GM08714 (cell line): ENCODE measurements around the gene OR2K2.
"Not testable (repeated sequence)": the region's sequence is repeated elsewhere in the genome, so short reads cannot be mapped to it uniquely, and the experiment has no call there.

Experiments
- H3K4me3 ChIP-seq: fragments of 200-500 bp; sonication (Bioruptor generic); 2 replicates; pipeline ENCODE4 v1.5.1; 2014; ENCODE audit warnings: mild to moderate bottlenecking, low read length, inconsistent platforms
- ZNF274 ChIP-seq: IDR thresholded peaks from 2 replicates; pipeline ENCODE4 v1.6.1; 2012; ENCODE audit warnings: mild to moderate bottlenecking, low read depth, low read length

The OR2K2 gene

DNA sequence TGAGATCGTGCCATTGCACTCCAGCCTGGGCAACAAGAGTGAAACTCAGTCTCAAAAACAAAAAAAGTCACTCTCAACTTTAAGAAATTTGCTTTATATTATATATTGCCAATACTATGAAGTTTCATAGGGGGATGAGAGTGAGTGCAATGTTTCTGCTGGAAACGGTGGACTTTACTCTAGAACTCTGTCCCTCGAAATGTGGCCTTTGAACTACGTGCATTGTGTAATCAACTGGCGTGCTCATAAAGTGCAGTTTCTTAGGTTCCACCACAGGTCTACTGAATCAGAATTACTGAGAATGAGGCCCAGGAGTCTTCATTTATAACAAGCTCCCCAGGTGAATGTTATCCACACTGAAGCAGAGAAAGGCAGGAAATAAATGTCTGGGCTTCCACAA, 24.1 kb downstream of the OR2K2 start:
- TF ChIP-seq ZNF274 = no peak
- no peak overlapping the region for H3K4me3 ChIP-seq

DNA sequence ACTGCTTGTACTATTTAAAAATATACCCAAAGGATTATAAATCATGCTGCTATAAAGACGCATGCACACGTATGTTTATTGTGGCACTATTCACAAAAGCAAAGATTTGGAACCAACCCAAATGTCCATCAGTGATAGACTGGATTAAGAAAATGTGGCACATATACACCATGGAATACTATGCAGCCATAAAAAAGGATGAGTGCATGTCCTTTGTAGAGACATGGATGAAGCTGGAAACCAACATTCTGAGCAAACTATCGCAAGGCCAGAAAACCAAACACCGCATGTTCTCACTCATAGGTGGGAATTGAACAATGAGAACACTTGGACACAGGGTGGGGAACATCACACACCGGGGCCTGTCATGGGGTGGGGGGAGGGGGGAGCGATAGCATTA, 26.0 kb downstream of the OR2K2 start:
- H3K4me3 ChIP-seq = not testable (repeated sequence)

DNA sequence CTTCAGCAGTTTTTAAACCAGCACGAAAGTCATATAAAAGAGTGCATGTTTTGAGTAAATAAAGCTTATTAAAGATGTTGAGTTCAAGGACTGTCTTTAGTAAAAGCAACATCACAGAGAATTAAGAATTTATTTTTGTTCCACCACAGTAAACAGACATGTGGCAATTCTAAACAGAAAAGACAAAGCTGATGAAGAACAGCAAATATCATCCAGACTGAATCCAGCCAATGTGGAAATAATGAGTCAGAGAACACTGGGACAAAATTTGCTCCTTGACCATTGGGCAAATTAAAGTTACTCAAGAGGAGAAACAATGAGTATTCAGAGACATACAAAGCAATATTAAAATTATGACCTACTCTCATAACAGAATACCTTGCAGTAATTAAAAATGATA, 28.8 kb downstream of the OR2K2 start:
- TF ChIP-seq ZNF274 = no peak
- no peak overlapping the region for H3K4me3 ChIP-seq

DNA sequence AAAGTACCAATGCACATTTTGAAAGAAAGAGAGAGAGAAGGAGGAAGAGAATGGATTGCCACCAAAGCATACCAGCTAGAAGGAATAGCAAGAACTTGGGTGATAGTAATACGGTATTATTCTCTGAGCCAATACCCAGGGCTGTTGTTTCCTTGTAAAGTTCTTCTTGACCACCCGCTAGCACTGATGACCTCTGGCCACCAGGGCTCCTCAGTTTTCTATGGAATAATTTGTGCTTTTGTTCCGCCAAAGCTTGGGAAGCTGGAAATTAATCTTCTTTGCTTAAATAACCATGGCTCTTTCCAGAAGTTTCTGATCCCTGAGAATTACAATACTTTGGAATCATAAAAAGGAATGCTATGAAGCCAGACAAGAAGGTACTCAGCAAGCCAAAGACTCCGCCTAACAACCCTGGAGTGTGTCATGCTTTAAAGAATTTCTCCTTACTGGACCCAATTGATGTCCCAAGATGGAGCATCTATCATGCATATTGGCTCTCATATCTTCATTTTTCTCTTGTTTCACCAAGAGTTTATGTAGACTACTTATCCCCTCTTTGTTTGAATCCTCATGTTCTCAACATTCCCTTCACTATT, 29.8 kb downstream of the OR2K2 start:
- TF ChIP-seq ZNF274 = no peak
- no peak overlapping the region for H3K4me3 ChIP-seq

DNA sequence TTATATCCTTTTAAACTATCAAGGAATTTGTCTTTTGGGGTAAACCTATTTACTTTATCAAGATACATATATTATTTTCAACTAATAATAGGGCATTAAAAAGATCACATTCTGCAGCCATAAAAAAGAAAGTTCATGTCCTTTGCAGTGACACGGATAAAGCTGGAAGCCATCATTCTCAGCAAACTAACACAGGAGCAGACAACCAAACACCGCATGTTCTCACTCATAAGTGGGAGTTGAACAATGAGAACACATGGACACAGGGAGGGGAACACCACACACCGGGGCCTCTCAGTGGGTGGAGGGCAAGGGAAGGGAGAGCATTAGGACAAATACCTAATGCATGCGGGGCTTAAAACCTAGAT, 30.4 kb downstream of the OR2K2 start:
- H3K4me3 ChIP-seq = not testable (repeated sequence)

DNA sequence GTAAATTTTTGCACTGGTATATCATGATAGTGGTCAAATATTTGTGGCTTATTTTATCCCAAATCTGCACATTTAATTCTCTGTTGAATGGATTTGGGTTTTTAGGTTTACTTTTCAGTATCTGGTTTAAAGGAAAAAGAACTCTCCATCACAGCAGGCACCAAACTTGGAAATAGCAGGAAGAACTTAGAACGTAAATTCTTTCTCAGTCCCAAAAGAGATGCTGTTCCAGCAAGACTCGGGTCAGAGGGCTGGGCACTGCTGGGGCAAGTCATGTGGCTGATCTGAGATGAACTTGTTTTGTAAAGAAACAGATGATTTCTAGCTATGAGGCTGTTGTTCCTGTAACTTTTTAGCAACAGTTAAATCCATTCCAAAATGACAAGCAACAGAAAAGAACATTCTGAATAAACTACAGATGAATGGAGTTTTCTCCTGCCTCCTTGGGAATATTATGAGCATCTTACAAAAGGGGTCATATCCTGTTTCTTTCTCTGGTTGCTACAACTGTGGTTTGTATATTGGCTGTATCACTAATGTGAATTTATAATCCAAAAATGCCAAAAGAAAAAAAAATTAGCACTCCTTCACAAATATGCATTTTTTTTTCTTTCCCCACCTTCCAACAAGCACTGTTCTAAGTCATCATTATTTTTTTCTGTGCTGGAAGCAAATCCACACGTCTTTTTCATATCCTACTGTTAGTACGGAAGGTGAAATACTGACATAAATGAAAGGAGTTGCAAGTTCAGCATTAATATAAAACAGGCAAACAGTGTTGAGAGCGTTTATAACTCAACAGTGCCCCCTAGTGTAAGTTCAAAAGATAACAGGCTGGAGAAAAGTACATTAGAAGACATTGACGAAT, 31.1 kb downstream of the OR2K2 start:
- no peak for TF ChIP-seq ZNF274
- no peak overlapping the region for H3K4me3 ChIP-seq

DNA sequence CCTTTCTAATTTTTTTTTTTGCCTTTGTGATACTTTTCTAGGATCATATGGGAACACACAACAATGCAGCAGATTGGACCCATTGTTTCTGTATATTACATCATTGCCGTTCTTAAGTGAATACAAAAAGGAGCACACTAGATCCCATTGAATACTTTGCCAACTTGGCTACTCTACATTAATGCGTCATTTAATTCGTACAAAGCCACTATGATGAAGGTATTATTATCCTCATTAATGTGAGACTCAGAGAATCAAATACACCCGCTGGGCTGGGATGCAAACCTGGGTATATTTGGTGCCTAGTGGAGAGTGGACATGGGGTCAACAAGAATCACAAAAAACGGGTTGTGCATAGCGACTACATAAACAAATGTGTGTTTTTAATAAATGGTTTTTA, 31.9 kb downstream of the OR2K2 start:
- H3K4me3 ChIP-seq = no peak overlapping the region
- no peak for TF ChIP-seq ZNF274

DNA sequence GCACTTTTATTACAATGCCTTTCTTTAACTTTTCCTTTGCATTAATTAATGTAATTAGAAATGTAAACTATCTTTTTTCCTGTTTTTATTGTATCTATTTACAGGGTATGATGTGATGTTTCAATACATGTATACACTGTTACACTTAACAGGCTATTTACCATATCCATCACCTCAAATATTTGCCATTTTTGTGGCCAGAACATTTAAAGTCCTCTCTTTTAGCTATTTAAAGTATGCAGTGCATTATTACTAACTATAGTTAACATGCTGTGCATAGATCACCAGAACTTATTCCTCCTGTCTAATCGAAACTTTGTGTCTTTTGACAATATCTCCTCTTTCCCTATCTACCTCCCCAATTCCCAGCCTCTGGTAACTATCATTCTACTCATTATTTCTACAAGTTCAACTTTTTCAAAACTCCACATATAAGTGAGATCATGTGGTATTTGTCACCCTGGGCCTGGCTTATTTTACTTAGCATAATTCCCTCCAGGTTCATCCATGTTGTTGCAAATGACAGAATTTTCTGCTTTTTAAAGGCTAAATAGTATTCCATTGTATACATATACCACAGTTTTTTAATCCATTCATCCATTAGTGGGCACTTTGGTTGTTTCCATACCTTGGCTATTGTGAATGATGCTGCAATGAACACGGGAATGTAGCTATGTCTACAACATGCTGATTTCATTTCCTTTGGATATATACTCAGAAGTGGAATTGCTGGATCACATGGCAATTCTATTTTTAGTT, 32.8 kb downstream of the OR2K2 start:
- no peak overlapping the region for H3K4me3 ChIP-seq
- TF ChIP-seq ZNF274 = no peak

DNA sequence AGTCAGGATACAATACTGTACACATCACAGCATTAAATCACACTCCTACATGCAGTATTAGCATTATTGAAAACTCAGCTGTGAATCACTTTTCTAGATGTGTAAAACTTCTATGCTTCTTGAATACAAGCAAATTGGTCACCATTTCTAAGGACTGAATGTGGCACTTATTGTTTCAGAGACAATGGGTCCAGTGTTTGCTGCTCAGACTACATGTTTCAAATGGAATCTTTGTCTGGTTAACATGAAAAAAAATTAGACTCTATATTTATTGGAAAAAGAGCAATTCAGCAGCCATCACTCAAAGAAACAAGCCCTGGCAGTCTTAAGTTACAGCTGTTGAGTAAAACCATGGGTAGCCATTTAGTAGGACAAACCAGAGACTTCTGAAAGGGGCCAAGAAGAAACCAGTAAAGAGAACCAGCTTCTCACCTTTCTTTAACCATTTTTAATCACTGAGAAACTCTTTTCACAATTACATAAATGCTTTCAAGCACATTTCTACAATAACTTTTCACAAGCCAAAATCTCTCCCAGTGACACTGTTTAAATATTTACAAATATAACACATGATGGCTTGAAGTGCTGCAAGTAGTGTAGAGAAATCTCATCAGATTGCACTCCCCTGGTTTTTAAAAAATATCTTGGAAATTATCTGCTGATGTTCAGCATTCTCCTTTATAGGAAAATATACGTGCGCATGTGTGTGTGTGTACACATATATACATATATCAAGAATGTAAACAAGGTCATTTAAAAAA, 35.2 kb downstream of the OR2K2 start:
- H3K4me3 ChIP-seq = no peak overlapping the region
- TF ChIP-seq ZNF274 = no peak

DNA sequence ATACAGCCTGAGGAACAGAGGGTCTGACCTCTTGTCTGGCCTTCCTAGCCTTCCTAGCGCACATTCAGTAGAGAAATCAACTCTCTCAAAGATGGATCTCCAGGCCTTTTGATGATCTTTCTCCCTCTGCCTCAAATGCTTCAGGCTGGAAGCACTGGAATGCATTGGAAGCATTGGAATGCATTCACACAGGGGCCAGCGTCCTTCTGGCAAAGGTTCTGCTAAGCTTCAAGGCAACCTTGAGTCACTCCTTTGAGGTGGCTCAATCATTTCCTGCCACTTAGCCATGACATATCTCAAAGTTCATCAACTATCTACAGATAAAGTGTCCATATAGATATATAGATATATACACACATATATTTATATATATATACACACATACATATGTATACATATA, 42.9 kb downstream of the OR2K2 start:
- no peak overlapping the region for H3K4me3 ChIP-seq
- TF ChIP-seq ZNF274 = no peak

DNA sequence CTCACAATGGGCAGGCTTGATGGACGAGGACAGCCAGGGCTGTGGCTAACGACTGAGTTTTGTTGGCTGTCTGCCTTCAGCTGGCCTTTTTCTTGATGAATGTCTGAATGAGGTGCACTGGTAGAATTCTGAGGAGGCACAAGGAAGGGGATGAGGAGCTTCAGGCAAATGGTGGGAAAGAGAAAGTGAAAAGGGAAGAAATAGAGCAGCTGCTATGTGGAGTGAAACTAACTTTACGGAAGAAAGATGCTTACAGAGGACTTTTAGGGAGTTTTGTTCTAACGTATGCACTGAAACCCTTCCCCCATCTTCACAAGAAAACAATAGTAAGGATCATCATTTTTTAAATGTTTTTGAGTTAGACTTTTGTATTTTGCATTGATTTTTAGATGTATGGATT, 45.3 kb downstream of the OR2K2 start:
- no peak for TF ChIP-seq ZNF274
- no peak overlapping the region for H3K4me3 ChIP-seq

DNA sequence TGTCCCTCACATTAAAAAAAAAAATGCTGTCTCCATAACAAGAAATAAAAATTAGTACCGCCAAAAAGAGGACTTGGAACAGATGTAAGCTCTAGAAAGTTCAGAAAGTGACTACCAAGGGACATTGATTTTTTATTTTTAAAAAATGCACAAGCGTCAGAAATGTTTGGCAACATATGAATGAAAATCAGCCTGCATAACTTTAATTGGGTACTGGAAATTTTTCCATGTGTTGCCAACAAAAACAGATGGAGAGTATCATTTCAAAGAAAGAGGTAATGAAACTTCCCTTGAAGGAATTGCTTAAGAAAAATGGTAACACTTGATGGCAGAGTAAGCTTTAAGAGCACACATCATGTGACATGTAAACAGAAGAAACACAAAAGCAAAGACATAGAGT, 47.2 kb downstream of the OR2K2 start:
- H3K4me3 ChIP-seq = no peak overlapping the region
- no peak for TF ChIP-seq ZNF274

DNA sequence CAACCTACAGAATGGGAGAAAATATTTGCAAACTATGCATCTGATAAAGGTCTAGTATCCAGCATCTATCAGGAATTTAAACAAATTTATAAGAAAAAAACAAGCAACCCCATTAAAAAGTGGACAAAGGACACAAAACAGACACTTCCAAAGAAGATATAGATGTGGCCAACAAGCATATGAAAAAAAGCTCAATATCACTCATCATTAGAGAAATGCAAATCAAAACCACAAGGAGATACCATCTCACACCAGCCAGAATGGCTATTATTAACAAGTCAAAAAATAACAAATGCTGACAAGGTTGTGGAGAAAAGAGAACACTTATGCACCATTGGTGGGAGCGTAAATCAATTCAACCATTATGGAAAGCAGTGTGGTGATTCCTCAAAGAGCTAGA, 49.2 kb downstream of the OR2K2 start:
- not testable (repeated sequence) for H3K4me3 ChIP-seq
